Naive thymus-derived CD8-positive, alpha-beta T cell (primary cell): ENCODE results near the gene ELOA. TPM values are rescaled to one million over a fixed set of nuclear protein-coding genes. Genes with fewer than 3 reads are reported as not detected.
A peak's percentile ranks its signal among the peaks of the same experiment; 100 is the strongest.
"Not testable (repeated sequence)": the region's sequence is repeated elsewhere in the genome, so short reads cannot be mapped to it uniquely, and the experiment has no call there.

ENCODE experiments used
- ATAC-seq, 2 donors: fragments of 150-1000 bp; cut with Tn5 transposase in 1 of 2; sonication (Bioruptor Pico), chemical (Tn5 transposase) in 1 of 2; 1 replicate in 1 of 2; 2 replicates in 1 of 2; pipeline ENCODE4 v1.10.0; 2021; ENCODE audit warnings: mild to moderate bottlenecking in 2 of 2, moderate library complexity in 2 of 2
- POLR2A ChIA-PET: fragments of 350-600 bp; sonication (Branson Sonifier 250); formaldehyde crosslinking; loops from one replicate; lab custom pipeline; 2021; ENCODE audit warnings: antibody characterized with exemption; lab: Charles Lee
- DNase-seq, 10 donors: peaks; one replicate each; pipeline versions ENCODE4 v3.0.0 to v3.0.0-alpha.2; 2020 to 2022
- H3K27ac Mint-ChIP-seq, 10 donors: one replicate each; pipeline ENCODE4 v1.8.0; 2020 to 2022; ENCODE audit warnings: mild to moderate bottlenecking in 10 of 10, mixed read lengths in 10 of 10, moderate library complexity in 4 of 10, inconsistent platforms in 1 of 10
- H3K27me3 Mint-ChIP-seq, 5 donors: one replicate each; pipeline ENCODE4 v1.8.0; 2021 to 2022; ENCODE audit warnings: mixed read lengths in 5 of 5
- H3K36me3 Mint-ChIP-seq, 3 donors: one replicate each; pipeline ENCODE4 v1.8.0; 2020 to 2022; ENCODE audit warnings: mixed read lengths in 3 of 3, mild to moderate bottlenecking in 2 of 3, inconsistent platforms in 1 of 3
- H3K4me1 Mint-ChIP-seq, 4 donors: one replicate each; pipeline ENCODE4 v1.8.0; 2021 to 2022; ENCODE audit warnings: mixed read lengths in 4 of 4
- H3K4me3 Mint-ChIP-seq, 10 donors: one replicate each; pipeline ENCODE4 v1.8.0; 2020 to 2022; ENCODE audit warnings: mild to moderate bottlenecking in 10 of 10, mixed read lengths in 10 of 10, moderate library complexity in 6 of 10, inconsistent platforms in 1 of 10
- H3K9me3 Mint-ChIP-seq, 9 donors: one replicate each; pipeline ENCODE4 v1.8.0; 2020 to 2022; ENCODE audit warnings: mixed read lengths in 9 of 9, mild to moderate bottlenecking in 3 of 9, inconsistent platforms in 1 of 9, moderate library complexity in 1 of 9
- polyA plus RNA-seq, 3 donors: library from polyadenylated mRNA; unstranded; fragments of 300-500 nt; fragmentation: Illumina TruSeq; gene quantifications; one replicate each; pipeline ENCODE4 v1.2.3, GENCODE V29; 2021
- total RNA-seq, 8 experiments: library from RNA in 2 of 8; stranded (reverse) in 2 of 8; gene quantifications; one replicate each; pipeline ENCODE4 v1.2.3 and lab custom pipeline; 2021 to 2026

The ELOA gene
- total and polyA plus RNA-seq, 5 experiments from 2014 or later = 17.0 to 27.6 (median 26.4) TPM

- POLR2A ChIA-PET = no interaction called here
- peaks cover 0 to 5% (median 0%) of the 10 kb centered on the region in 3 donors for H3K36me3 Mint-ChIP-seq
- ATAC-seq (no peak), DNase-seq (no peak)
- peaks cover 0 to 9% (median under 1%) of the 10 kb centered on the region in 4 donors for H3K4me1 Mint-ChIP-seq
- H3K27ac Mint-ChIP-seq = no peak overlapping the region
- H3K9me3 Mint-ChIP-seq = no peaks in the 10 kb centered on the region
- H3K4me3 Mint-ChIP-seq = no peak overlapping the region
- no peaks in the 10 kb centered on the region for H3K27me3 Mint-ChIP-seq
Observed at GRCh38 chr1:23718482-23718881, 24.8 kb upstream of the ELOA start.

DNA sequence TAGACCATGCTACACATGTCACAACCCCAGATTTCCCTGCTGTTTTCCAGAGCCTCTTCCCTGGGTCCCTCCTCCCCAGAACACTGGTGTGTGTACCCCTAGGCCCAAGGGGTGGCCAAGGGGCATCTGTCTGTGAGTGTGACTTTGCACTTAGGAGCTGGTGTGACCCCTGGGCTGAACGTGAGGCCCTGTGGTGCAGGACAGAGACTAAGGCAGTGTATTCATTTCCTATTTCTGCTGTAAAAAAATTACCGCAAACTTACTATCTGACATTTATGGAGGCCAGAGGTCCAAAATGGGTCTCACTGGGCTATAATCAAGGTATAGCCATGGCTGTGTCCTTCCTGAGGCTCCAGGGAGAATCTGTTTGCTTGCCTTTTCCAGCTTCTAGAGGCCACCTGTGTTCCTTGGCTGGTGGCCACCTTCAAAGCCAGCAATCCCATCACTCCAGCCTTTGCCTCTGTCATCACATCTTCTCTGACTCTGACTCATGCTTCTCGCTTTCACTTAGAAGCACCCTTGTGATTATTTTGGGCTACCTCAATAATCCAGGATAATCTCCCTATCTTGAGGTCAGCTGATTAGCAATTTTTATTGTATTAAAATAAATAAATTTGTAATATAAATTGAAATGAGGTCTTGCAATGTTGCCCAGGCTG lies 24.0 kb upstream of the ELOA start:
- H3K27ac Mint-ChIP-seq = peak overlapping the region in 1 of 10 donors; percentile 38
- no peak for ATAC-seq
- no peaks in the 10 kb centered on the region for H3K27me3 Mint-ChIP-seq
- H3K36me3 Mint-ChIP-seq = peaks cover 0 to 5% (median 0%) of the 10 kb centered on the region in 3 donors
- peaks cover 0 to 13% (median under 1%) of the 10 kb centered on the region in 4 donors for H3K4me1 Mint-ChIP-seq
- H3K4me3 Mint-ChIP-seq = no peak overlapping the region
- no peaks in the 10 kb centered on the region for H3K9me3 Mint-ChIP-seq
- no peak for DNase-seq
- POLR2A ChIA-PET = no interaction called here

DNA sequence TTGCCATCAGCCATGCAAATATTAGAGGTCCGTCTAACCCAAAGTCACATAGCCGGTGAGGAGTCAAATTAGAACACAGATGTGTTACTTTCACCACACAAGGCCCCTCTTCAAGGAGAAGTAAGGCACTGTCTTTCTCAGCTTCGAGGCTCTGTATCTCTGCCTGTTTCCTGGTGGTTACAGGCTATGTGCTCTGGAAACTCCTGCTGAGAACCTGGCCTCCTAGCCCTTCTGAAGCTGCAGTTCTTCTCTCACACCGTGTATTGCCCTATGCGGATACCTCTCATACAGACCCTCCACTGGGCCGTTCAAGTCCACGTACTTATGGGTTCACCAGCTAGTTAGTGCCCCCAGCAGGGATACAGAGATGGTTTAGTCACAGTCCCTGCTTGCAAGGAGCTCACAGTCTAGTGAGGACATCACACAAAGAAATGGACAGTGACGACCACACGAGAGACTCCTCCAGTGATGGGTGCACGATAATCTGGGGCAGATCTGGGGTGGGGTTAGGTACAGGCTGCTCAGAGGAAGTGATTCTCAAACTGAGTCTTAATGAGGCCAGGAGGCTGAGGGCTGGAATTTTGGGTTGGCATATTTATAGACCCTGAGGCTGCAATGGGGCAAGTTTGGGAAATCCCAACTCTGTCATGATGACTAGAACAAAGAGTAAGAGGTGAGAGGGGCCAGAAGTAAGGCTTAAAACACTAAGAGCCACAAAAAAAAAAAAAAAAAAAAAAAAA lies 22.8 kb upstream of the ELOA start:
- H3K4me3 Mint-ChIP-seq = peak overlapping the region in 1 of 10 donors; percentile 57
- H3K4me1 Mint-ChIP-seq = peaks cover 0 to 15% (median under 1%) of the 10 kb centered on the region in 4 donors
- DNase-seq = no peak
- H3K27me3 Mint-ChIP-seq = no peaks in the 10 kb centered on the region
- peaks cover 0 to 5% (median 0%) of the 10 kb centered on the region in 3 donors for H3K36me3 Mint-ChIP-seq
- H3K9me3 Mint-ChIP-seq = no peaks in the 10 kb centered on the region
- no peak for ATAC-seq
- peak overlapping the region in 4 of 10 donors; percentile 10 to 74 (median 21) for H3K27ac Mint-ChIP-seq
- POLR2A ChIA-PET = no interaction called here

GRCh38 chr1:23722652-23723051 lies 20.6 kb upstream of the ELOA start:
- Mint-ChIP-seq H3K4me1 (peaks cover 0 to 27% (median under 1%) of the 10 kb centered on the region in 4 donors), H3K9me3 (no peaks in the 10 kb centered on the region), H3K27me3 (no peaks in the 10 kb centered on the region), H3K36me3 (no peaks in the 10 kb centered on the region), H3K4me3 (peak overlapping the region in 1 of 10 donors; percentile 43), H3K27ac (peak overlapping the region in 2 of 10 donors; percentile 41 to 56)
- DNase-seq (no peak), ATAC-seq (no peak)
- POLR2A ChIA-PET = no interaction called here

DNA sequence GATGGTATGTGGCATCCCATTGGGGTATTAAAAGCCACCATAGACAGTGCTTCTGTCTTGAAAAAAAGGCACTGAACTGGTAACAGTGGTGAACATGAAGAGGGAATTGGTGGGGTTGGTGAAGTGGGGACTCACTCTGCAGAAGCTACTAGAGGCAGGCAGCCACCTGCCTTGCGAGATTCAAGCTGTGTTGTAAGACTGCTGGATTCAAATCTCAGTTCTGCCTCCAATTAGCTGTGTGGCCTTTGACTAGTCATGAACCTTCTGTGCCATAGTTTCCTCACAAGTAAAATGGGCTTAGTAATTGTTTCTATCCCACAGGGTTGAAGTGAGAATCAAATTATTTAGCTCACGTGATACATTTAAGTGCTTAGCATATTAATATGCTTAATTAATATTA lies 16.6 kb upstream of the ELOA start:
- no peaks in the 10 kb centered on the region for H3K9me3 Mint-ChIP-seq
- DNase-seq (no peak), ATAC-seq (no peak)
- peaks cover 0 to 41% (median 0%) of the 10 kb centered on the region in 4 donors for H3K4me1 Mint-ChIP-seq
- POLR2A ChIA-PET = interaction anchor here (0.7 to 1.4 kb wide), 2 partner anchors 13 to 17 kb away, joined by 3 read pairs; partner anchors contain the start of gene ELOA
- H3K36me3 Mint-ChIP-seq = no peaks in the 10 kb centered on the region
- peak overlapping the region in 1 of 10 donors; percentile 17 for H3K27ac Mint-ChIP-seq
- H3K4me3 Mint-ChIP-seq = no peak overlapping the region
- H3K27me3 Mint-ChIP-seq = no peaks in the 10 kb centered on the region

GRCh38 chr1:23727362-23727811 lies 15.9 kb upstream of the ELOA start:
- Mint-ChIP-seq H3K4me3 (no peak overlapping the region), H3K36me3 (no peaks in the 10 kb centered on the region), H3K9me3 (no peaks in the 10 kb centered on the region), H3K27me3 (no peaks in the 10 kb centered on the region), H3K27ac (peak overlapping the region in 1 of 10 donors; percentile 73), H3K4me1 (peaks cover 0 to 41% (median 0%) of the 10 kb centered on the region in 4 donors)
- ATAC-seq (no peak), DNase-seq (no peak)
- POLR2A ChIA-PET = interaction anchor here (1.4 kb wide), 1 partner anchor 16 kb away, joined by 3 read pairs; the partner anchor contains the start of gene ELOA

GRCh38 chr1:23732363-23733224 lies 10.7 kb upstream of the ELOA start:
- DNase-seq = no peak
- Mint-ChIP-seq H3K27ac (peak overlapping the region in 2 of 10 donors; percentile 26 to 31), H3K27me3 (no peaks in the 10 kb centered on the region), H3K36me3 (no peaks in the 10 kb centered on the region), H3K9me3 (no peaks in the 10 kb centered on the region), H3K4me1 (peaks cover 0 to 19% (median 0%) of the 10 kb centered on the region in 4 donors), H3K4me3 (no peak overlapping the region)
- no peak for ATAC-seq
- POLR2A ChIA-PET = no interaction called here

DNA sequence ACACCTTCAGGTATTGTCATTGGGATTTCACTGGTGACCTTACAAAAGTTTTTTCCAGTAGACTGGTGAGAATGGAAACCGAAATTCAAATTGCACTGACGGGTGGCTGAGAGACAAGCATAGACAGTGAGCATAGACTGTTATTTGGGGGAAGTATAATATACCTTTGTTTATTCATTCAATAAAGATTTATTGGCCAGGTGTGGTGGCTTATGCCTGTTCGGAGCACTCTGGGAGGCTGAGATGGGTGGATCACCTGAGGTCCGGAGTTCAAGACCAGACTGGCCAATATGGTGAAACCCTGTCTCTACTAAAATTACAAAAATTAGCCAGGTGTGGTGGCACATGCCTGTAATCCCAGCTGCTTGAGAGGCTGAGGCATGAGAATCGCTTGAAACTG lies 10.0 kb upstream of the ELOA start:
- H3K27me3 Mint-ChIP-seq, ATAC-seq, DNase-seq, H3K4me3 Mint-ChIP-seq, H3K27ac Mint-ChIP-seq, H3K36me3 Mint-ChIP-seq, H3K9me3 Mint-ChIP-seq: not testable (repeated sequence)
- POLR2A ChIA-PET = interaction anchor here (0.7 kb wide), 1 partner anchor 65 kb away, joined by 5 read pairs; no protein-coding TSS in a partner anchor
- peaks cover 0 to 12% (median 0%) of the 10 kb centered on the region in 4 donors for H3K4me1 Mint-ChIP-seq

DNA sequence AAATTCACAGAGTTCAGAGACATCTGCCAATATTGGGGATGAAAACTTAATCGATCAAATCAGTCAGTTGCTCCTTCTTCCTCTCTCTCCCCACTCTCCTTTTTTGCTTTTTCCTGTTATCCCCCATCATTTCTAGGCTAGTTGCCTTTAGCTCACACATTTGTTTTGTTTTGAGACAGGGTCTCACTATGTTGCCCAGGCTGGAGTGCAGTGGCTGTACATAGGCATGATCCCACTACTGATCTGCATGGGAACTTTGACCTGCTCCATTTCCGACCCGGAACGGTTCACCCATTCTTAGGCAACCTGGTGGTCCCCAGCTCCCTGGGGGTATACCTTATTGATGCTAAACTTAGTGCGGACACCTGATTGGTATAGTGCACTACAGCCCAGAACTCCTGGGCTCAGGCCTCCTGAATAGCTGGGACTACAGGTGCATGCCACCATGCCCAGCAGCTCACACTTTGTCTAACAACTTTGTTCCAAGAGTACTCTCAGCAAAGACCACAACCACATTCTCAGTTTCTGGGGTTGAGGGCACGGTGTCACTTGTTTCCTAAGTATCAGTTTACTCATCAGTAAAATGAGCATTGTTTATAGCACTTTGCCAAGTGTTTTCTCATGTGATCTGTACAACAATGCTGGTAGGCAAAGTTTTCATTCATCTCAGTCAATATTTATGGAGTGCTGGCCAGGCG lies 6.7 kb upstream of the ELOA start:
- ATAC-seq (no peak), DNase-seq (no peak)
- Mint-ChIP-seq H3K9me3 (no peaks in the 10 kb centered on the region), H3K27ac (peak overlapping the region in 1 of 10 donors; percentile 84), H3K4me1 (no peaks in the 10 kb centered on the region), H3K4me3 (no peak overlapping the region), H3K36me3 (no peaks in the 10 kb centered on the region), H3K27me3 (no peaks in the 10 kb centered on the region)
- POLR2A ChIA-PET = no interaction called here

GRCh38 chr1:23741609-23742008 lies 1.7 kb upstream of the ELOA start:
- peaks cover 10 to 34% (median 30%) of the 10 kb centered on the region in 4 donors for H3K4me1 Mint-ChIP-seq
- H3K9me3 Mint-ChIP-seq = no peaks in the 10 kb centered on the region
- ATAC-seq (no peak), DNase-seq (no peak)
- POLR2A ChIA-PET = no interaction called here
- peaks cover 0 to 10% (median 0%) of the 10 kb centered on the region in 3 donors for H3K36me3 Mint-ChIP-seq
- H3K27me3 Mint-ChIP-seq = no peaks in the 10 kb centered on the region
- H3K27ac Mint-ChIP-seq = peak overlapping the region in 3 of 10 donors; percentile 84 to 96 (median 93)
- H3K4me3 Mint-ChIP-seq = peak overlapping the region in 8 of 10 donors; percentile 88 to 92 (median 90)

GRCh38 chr1:23742670-23743286 lies 493 bp upstream of the ELOA start:
- Mint-ChIP-seq H3K27me3 (no peaks in the 10 kb centered on the region), H3K9me3 (no peaks in the 10 kb centered on the region), H3K4me1 (peaks cover 20 to 45% (median 41%) of the 10 kb centered on the region in 4 donors), H3K36me3 (peaks cover 0 to 15% (median 0%) of the 10 kb centered on the region in 3 donors), H3K27ac (peak overlapping the region; percentile 83 to 96 (median 94)), H3K4me3 (peak overlapping the region; percentile 87 to 92 (median 90))
- DNase-seq (peak in 2 of 10 donors; percentile 6 to 59), ATAC-seq (peak; percentile 36 to 54)
- POLR2A ChIA-PET = interaction anchor here (1.0 to 2.1 kb wide), 12 partner anchors 11 to 398 kb away, joined by 3 to 20 read pairs (median 4); partner anchors contain the start of genes GALE, HMGCL, HNRNPR and PITHD1
